ENCODE measurements around the gene CHST8. TPM values are rescaled to one million over a fixed set of nuclear protein-coding genes. Genes with fewer than 3 reads are reported as not detected.

Gene CHST8
- total RNA-seq, 1 experiment from 2014 or later, result not detected

DNA sequence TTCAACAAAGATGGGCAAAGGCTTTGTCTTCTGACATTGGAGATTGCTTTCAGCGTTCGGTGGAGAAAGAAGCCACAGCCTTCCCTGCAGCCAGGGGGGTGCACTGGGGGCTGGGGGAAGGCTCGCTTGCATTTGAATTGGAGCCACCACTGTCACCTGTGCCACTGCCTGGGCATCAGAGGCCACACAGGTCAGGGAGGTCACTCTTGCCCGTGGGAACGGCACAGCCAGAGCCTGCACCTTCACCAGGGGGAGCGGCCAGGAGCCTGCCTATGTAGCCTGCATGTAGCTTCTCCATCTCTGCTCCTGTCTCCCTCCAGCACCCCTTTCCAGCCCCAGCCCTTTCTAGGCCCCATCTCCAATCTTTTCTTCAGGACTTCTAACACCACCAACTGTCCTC lies 131.2 kb downstream of the CHST8 start:
- ChIA-PET POLR2A (ENCODE audit: unreplicated experiment) (no interaction called here), CTCF (no interaction called here)
- TF ChIP-seq, protein P1, sequence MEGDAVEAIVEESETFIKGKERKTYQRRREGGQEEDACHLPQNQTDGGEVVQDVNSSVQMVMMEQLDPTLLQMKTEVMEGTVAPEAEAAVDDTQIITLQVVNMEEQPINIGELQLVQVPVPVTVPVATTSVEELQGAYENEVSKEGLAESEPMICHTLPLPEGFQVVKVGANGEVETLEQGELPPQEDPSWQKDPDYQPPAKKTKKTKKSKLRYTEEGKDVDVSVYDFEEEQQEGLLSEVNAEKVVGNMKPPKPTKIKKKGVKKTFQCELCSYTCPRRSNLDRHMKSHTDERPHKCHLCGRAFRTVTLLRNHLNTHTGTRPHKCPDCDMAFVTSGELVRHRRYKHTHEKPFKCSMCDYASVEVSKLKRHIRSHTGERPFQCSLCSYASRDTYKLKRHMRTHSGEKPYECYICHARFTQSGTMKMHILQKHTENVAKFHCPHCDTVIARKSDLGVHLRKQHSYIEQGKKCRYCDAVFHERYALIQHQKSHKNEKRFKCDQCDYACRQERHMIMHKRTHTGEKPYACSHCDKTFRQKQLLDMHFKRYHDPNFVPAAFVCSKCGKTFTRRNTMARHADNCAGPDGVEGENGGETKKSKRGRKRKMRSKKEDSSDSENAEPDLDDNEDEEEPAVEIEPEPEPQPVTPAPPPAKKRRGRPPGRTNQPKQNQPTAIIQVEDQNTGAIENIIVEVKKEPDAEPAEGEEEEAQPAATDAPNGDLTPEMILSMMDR (conservative IDR thresholded peaks at IDR 0.05), result no peak
- no peak for TF ChIP-seq EZH2 (IDR thresholded peaks at IDR 0.05; ENCODE audit: low read depth)
- Histone ChIP-seq H4K20me1 (ENCODE audit: insufficient read depth) (no peaks in the 10 kb centered on the region; the same call in 1 of the 2 replicates), H3K9me3 (ENCODE audit: insufficient read depth, low read depth) (no peaks in the 10 kb centered on the region), H3K79me2 (ENCODE audit: low read depth) (no peaks in the 10 kb centered on the region), H3K4me1 (replicated peaks; ENCODE audit: insufficient read depth) (no peaks in the 10 kb centered on the region), H3K36me3 (ENCODE audit: low read depth) (no peaks in the 10 kb centered on the region), H3K4me3 (no peak overlapping the region), H3K27ac (no peak overlapping the region), H2AFZ (no peak overlapping the region), H3K4me2 (no peak overlapping the region), H3F3A (ENCODE audit: insufficient read depth, low read depth) (no peaks in the 10 kb centered on the region), H3K9me2 (ENCODE audit: insufficient read depth) (no peaks in the 10 kb centered on the region), H3K27me3 (ENCODE audit: insufficient read depth, low read depth) (peaks cover 84% of the 10 kb centered on the region)
- BruUV-seq (replicated peaks), result no TSS peak
- intact Hi-C loops (cut with micrococcal nuclease; ENCODE audit: unreplicated experiment), result no loop called here
- DNase-seq, result no peak

DNA sequence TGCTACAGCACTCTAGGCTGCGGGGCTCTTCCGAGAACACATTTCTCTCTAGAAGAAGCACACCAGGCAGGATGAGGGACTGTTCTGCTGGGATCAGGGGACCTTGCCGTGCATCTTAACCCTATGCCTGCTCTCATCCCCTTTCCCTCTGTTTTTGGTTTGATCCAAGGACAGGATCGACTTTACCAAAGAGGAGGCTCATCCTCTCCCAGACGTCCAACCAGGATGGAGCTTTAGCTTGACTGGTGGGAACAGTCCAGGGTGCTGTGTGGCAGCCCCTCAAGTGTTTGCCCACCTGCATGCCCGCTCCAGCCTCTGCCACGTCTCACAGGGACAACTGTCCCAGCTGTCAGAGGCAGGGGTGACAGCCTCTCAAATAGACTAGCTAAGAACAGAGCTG lies 132.6 kb downstream of the CHST8 start:
- intact Hi-C loops (cut with micrococcal nuclease; ENCODE audit: unreplicated experiment), result no loop called here
- DNase-seq, result no peak
- TF ChIP-seq, protein P1 (conservative IDR thresholded peaks at IDR 0.05), result no peak
- no peak for TF ChIP-seq EZH2 (IDR thresholded peaks at IDR 0.05; ENCODE audit: low read depth)
- H3K4me3 ChIP-seq, result no peak overlapping the region
- H3K27ac ChIP-seq, result no peak overlapping the region
- H2AFZ ChIP-seq, result no peak overlapping the region
- no peaks in the 10 kb centered on the region; the same call in 1 of the 2 replicates for H4K20me1 ChIP-seq (ENCODE audit: insufficient read depth)
- H3F3A ChIP-seq (ENCODE audit: insufficient read depth, low read depth), result no peaks in the 10 kb centered on the region
- ChIA-PET CTCF (no interaction called here), POLR2A (ENCODE audit: unreplicated experiment) (no interaction called here)
- H3K9me2 ChIP-seq (ENCODE audit: insufficient read depth), result no peaks in the 10 kb centered on the region
- BruUV-seq (replicated peaks), result no TSS peak
- no peak overlapping the region for H3K4me2 ChIP-seq
- H3K79me2 ChIP-seq (ENCODE audit: low read depth), result no peaks in the 10 kb centered on the region
- H3K27me3 ChIP-seq (ENCODE audit: insufficient read depth, low read depth), result peaks cover 85% of the 10 kb centered on the region
- H3K36me3 ChIP-seq (ENCODE audit: low read depth), result no peaks in the 10 kb centered on the region
- no peaks in the 10 kb centered on the region for H3K9me3 ChIP-seq (ENCODE audit: insufficient read depth, low read depth)
- H3K4me1 ChIP-seq (replicated peaks; ENCODE audit: insufficient read depth), result no peaks in the 10 kb centered on the region

DNA sequence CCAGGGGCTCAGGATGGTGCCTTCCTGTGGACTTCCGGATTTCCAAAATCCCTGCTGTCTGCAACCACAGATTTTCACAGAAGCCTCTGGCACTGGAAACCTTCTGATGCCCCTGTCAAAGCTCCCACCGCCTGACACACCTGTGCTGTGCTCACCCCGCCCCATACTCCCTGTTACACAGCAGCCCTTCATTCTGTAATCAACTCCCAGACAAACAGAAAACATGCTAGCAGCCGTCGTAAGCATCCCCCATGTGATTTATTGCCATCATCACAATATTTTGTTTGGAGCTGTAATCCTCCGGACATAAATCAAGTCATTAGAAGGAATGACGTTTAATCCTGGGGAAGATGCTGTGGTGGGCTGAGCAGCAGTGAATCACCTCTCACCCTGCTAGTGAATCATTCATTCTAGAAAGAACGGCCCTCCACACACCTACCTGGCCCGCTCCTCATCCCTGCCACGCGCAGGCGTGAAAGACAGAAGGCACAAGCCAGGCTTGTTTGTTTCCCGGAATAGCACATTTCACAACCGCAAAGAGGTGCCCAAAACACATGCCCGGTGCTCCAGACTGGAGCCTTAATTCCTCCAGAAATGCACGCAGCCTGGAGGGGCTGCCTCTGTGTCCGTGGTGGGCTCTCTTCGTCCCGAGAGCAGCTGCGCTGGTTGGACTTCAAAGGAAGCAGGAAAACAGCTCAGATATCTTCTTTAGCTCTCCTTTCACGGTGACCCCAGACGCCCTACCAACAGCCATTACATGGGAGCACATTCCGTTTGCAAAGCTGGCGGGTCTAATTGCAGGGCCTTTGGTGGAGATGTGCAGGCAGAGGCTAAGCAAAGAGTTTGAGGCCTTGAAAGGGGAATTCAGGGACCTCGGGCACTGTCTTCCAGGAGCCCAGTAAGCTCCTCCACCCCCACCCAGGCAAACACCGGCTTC lies 133.6 kb downstream of the CHST8 start:
- Histone ChIP-seq H3K4me3 (no peak overlapping the region), H3K79me2 (ENCODE audit: low read depth) (no peaks in the 10 kb centered on the region), H4K20me1 (ENCODE audit: insufficient read depth) (no peaks in the 10 kb centered on the region; the same call in 1 of the 2 replicates), H2AFZ (no peak overlapping the region), H3K9me2 (ENCODE audit: insufficient read depth) (no peaks in the 10 kb centered on the region), H3K4me2 (no peak overlapping the region), H3F3A (ENCODE audit: insufficient read depth, low read depth) (no peaks in the 10 kb centered on the region), H3K27me3 (ENCODE audit: insufficient read depth, low read depth) (peaks cover 82% of the 10 kb centered on the region), H3K36me3 (ENCODE audit: low read depth) (no peaks in the 10 kb centered on the region), H3K4me1 (replicated peaks; ENCODE audit: insufficient read depth) (no peaks in the 10 kb centered on the region), H3K27ac (no peak overlapping the region), H3K9me3 (ENCODE audit: insufficient read depth, low read depth) (no peaks in the 10 kb centered on the region)
- intact Hi-C loops (cut with micrococcal nuclease; ENCODE audit: unreplicated experiment), result no loop called here
- TF ChIP-seq EZH2 (IDR thresholded peaks at IDR 0.05; ENCODE audit: low read depth), result no peak
- TF ChIP-seq, protein P1 (conservative IDR thresholded peaks at IDR 0.05), result no peak
- ChIA-PET CTCF (interaction anchor here (0.5 kb wide), 1 partner anchor 654 kb away, joined by 12 read pairs; no protein-coding TSS in a partner anchor), POLR2A (ENCODE audit: unreplicated experiment) (no interaction called here)
- DNase-seq, result no peak
- BruUV-seq (replicated peaks), result no TSS peak
